ENCODE results near the gene BACE1-AS. TPM values are rescaled to one million over a fixed set of nuclear protein-coding genes. Genes with fewer than 3 reads are reported as not detected.

The BACE1-AS gene
- total RNA-seq, 1 donor from 2014 or later, result 6.8 TPM

- H3K9ac ChIP-seq (ENCODE audit: low read length), result no peak overlapping the region
- H3K4me2 ChIP-seq (ENCODE audit: low read length), result no peak overlapping the region
- no peaks in the 10 kb centered on the region for H3K4me1 ChIP-seq (ENCODE audit: insufficient read depth, low read length)
- peaks cover 27% of the 10 kb centered on the region for H4K20me1 ChIP-seq (ENCODE audit: insufficient read depth, low read length)
- TF ChIP-seq CTCF (IDR thresholded peaks at IDR 0.05; ENCODE audit: insufficient read depth, low read depth, low read length) (no peak), EZH2 (IDR thresholded peaks at IDR 0.05; ENCODE audit: insufficient read depth, low read length) (no peak)
- no peak overlapping the region for H3K4me3 ChIP-seq (ENCODE audit: insufficient read depth, low read depth, low read length)
- no peak for DNase-seq (ENCODE audit: low read depth)
- Mint-ChIP-seq H3K27me3 (ENCODE audit: low read depth, unreplicated experiment) (no peaks in the 10 kb centered on the region), H3K36me3 (ENCODE audit: low read depth, unreplicated experiment) (peaks cover 28% of the 10 kb centered on the region), H3K4me1 (ENCODE audit: low read depth, unreplicated experiment) (peaks cover 2% of the 10 kb centered on the region), H3K27ac (ENCODE audit: unreplicated experiment) (no peak overlapping the region), H3K4me3 (ENCODE audit: unreplicated experiment) (no peak overlapping the region), H3K9me3 (ENCODE audit: unreplicated experiment) (peaks cover 2% of the 10 kb centered on the region)
- H3K79me2 ChIP-seq (ENCODE audit: insufficient read depth, low read length), result peaks cover 31% of the 10 kb centered on the region
- H2AFZ ChIP-seq (ENCODE audit: low read depth, low read length), result no peak overlapping the region
- H3K27me3 ChIP-seq (ENCODE audit: insufficient read depth, low read length), result no peaks in the 10 kb centered on the region
- FAIRE-seq, result no peak
- peaks cover 28% of the 10 kb centered on the region for H3K36me3 ChIP-seq (ENCODE audit: insufficient read depth, low read length)
- H3K9me3 ChIP-seq (ENCODE audit: insufficient read depth, low read depth, low read length), result no peaks in the 10 kb centered on the region
- H3K27ac ChIP-seq (ENCODE audit: low read depth, low read length), result no peak overlapping the region
These were observed 44.3 kb downstream of the BACE1-AS start for GRCh38 chr11:117335399-117335798.

- Histone ChIP-seq H3K9ac (ENCODE audit: low read length) (no peak overlapping the region), H3K4me3 (ENCODE audit: insufficient read depth, low read depth, low read length) (no peak overlapping the region), H3K27ac (ENCODE audit: low read depth, low read length) (no peak overlapping the region), H3K36me3 (ENCODE audit: insufficient read depth, low read length) (peaks cover 35% of the 10 kb centered on the region), H3K9me3 (ENCODE audit: insufficient read depth, low read depth, low read length) (no peaks in the 10 kb centered on the region), H3K4me1 (ENCODE audit: insufficient read depth, low read length) (no peaks in the 10 kb centered on the region), H3K4me2 (ENCODE audit: low read length) (no peak overlapping the region), H3K79me2 (ENCODE audit: insufficient read depth, low read length) (peaks cover 18% of the 10 kb centered on the region), H2AFZ (ENCODE audit: low read depth, low read length) (no peak overlapping the region), H4K20me1 (ENCODE audit: insufficient read depth, low read length) (peaks cover 29% of the 10 kb centered on the region), H3K27me3 (ENCODE audit: insufficient read depth, low read length) (no peaks in the 10 kb centered on the region)
- H3K27me3 Mint-ChIP-seq (ENCODE audit: low read depth, unreplicated experiment), result no peaks in the 10 kb centered on the region
- no peak overlapping the region for H3K27ac Mint-ChIP-seq (ENCODE audit: unreplicated experiment)
- DNase-seq (ENCODE audit: low read depth), result no peak
- H3K4me3 Mint-ChIP-seq (ENCODE audit: unreplicated experiment), result no peak overlapping the region
- peaks cover 36% of the 10 kb centered on the region for H3K36me3 Mint-ChIP-seq (ENCODE audit: low read depth, unreplicated experiment)
- H3K4me1 Mint-ChIP-seq (ENCODE audit: low read depth, unreplicated experiment), result no peaks in the 10 kb centered on the region
- no peak for TF ChIP-seq CTCF (IDR thresholded peaks at IDR 0.05; ENCODE audit: insufficient read depth, low read depth, low read length)
- H3K9me3 Mint-ChIP-seq (ENCODE audit: unreplicated experiment), result peaks cover 2% of the 10 kb centered on the region
- FAIRE-seq, result no peak
These were observed 45.9 kb downstream of the BACE1-AS start for GRCh38 chr11:117337076-117337475.

Other genes starting within 250 kb of the BACE1-AS start
- gene SIK3, start 192.9 kb upstream of the BACE1-AS start, total RNA-seq, result 31.8 and 34.4 TPM in 2 replicates
- gene PAFAH1B2, start 147.1 kb upstream of the BACE1-AS start, total RNA-seq, result 139 and 142 TPM in 2 replicates
- 54.8 and 55.8 TPM in 2 replicates for gene SIDT2, start 112.6 kb upstream of the BACE1-AS start, total RNA-seq
- 3,676 and 4,004 TPM in 2 replicates for gene TAGLN, start 92.0 kb upstream of the BACE1-AS start, total RNA-seq
- gene PCSK7, start 59.3 kb upstream of the BACE1-AS start, total RNA-seq, result 43.6 and 53.3 TPM in 2 replicates
- 20.7 and 23.6 TPM in 2 replicates for gene RNF214, start 58.7 kb upstream of the BACE1-AS start, total RNA-seq
- 32.6 and 37.2 TPM in 2 replicates for gene BACE1, start 24.9 kb downstream of the BACE1-AS start, total RNA-seq
- 36.1 and 40.5 TPM in 2 replicates for gene CEP164, start 36.5 kb downstream of the BACE1-AS start, total RNA-seq

Measured in astrocyte (in vitro differentiated cells and primary cell).